Vagina (tissue), 2 donors: ENCODE results near the gene RIPK3.

ENCODE experiments used
- POLR2A ChIP-seq, 2 donors: fragments of 450-650 bp; IDR thresholded peaks; one replicate each; pipeline ENCODE4 v1.6.1; 2017; ENCODE audit warnings: antibody characterized with exemption in 2 of 2, mild to moderate bottlenecking in 2 of 2, moderate library complexity in 2 of 2
- TF ChIP-seq, protein P1 (sequence below), 3 experiments: fragments of 450-650 bp in 2 of 3; fragments of 200-600 bp in 1 of 3; sonication (generic) in 1 of 3; IDR thresholded peaks; one replicate each; pipeline ENCODE4 v1.5.1; 2017 to 2019; ENCODE audit warnings: antibody characterized with exemption in 3 of 3, mild to moderate bottlenecking in 2 of 3, moderate library complexity in 2 of 3

- TF ChIP-seq, protein P1, sequence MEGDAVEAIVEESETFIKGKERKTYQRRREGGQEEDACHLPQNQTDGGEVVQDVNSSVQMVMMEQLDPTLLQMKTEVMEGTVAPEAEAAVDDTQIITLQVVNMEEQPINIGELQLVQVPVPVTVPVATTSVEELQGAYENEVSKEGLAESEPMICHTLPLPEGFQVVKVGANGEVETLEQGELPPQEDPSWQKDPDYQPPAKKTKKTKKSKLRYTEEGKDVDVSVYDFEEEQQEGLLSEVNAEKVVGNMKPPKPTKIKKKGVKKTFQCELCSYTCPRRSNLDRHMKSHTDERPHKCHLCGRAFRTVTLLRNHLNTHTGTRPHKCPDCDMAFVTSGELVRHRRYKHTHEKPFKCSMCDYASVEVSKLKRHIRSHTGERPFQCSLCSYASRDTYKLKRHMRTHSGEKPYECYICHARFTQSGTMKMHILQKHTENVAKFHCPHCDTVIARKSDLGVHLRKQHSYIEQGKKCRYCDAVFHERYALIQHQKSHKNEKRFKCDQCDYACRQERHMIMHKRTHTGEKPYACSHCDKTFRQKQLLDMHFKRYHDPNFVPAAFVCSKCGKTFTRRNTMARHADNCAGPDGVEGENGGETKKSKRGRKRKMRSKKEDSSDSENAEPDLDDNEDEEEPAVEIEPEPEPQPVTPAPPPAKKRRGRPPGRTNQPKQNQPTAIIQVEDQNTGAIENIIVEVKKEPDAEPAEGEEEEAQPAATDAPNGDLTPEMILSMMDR (IDR thresholded peaks at IDR 0.05) = no peak
- no peak for TF ChIP-seq POLR2A (IDR thresholded peaks at IDR 0.05)
These were observed 10.6 kb downstream of the RIPK3 start for GRCh38 chr14:24329073-24329663.
